Activated naive CD4-positive, alpha-beta T cell treated with anti-CD3 and anti-CD28 coated beads, Interleukin-2, amount 50 U/mL, for 72 hours (primary cell): ENCODE measurements around the gene RENBP. TPM values are rescaled to one million over a fixed set of nuclear protein-coding genes. Genes with fewer than 3 reads are reported as not detected.

Experiments used
- ATAC-seq, 2 donors: fragments of 150-1000 bp; cut with Tn5 transposase; 2 replicates each; pipeline ENCODE4 v1.10.0; 2021; ENCODE audit warnings: mild to moderate bottlenecking in 2 of 2, moderate library complexity in 2 of 2
- DNase-seq, 2 donors: peaks; one replicate each; pipeline ENCODE4 v3.0.0; 2021 to 2022; ENCODE audit warnings: low spot score in 2 of 2
- H3K27ac Mint-ChIP-seq, 2 donors: one replicate each; pipeline ENCODE4 v1.8.0; 2022; ENCODE audit warnings: mild to moderate bottlenecking in 2 of 2, mixed read lengths in 2 of 2
- H3K36me3 Mint-ChIP-seq, 2 donors: one replicate each; pipeline ENCODE4 v1.8.0; 2022; ENCODE audit warnings: mixed read lengths in 2 of 2
- H3K9me3 Mint-ChIP-seq, 2 donors: one replicate each; pipeline ENCODE4 v1.8.0; 2022; ENCODE audit warnings: mixed read lengths in 2 of 2
- total RNA-seq, 2 donors: library from RNA; stranded (reverse); gene quantifications; one replicate each; pipeline ENCODE4 v1.2.3, GENCODE V29; 2022

The RENBP gene
- total RNA-seq, 2 donors from 2014 or later = 14.8 to 16.1 TPM

DNA sequence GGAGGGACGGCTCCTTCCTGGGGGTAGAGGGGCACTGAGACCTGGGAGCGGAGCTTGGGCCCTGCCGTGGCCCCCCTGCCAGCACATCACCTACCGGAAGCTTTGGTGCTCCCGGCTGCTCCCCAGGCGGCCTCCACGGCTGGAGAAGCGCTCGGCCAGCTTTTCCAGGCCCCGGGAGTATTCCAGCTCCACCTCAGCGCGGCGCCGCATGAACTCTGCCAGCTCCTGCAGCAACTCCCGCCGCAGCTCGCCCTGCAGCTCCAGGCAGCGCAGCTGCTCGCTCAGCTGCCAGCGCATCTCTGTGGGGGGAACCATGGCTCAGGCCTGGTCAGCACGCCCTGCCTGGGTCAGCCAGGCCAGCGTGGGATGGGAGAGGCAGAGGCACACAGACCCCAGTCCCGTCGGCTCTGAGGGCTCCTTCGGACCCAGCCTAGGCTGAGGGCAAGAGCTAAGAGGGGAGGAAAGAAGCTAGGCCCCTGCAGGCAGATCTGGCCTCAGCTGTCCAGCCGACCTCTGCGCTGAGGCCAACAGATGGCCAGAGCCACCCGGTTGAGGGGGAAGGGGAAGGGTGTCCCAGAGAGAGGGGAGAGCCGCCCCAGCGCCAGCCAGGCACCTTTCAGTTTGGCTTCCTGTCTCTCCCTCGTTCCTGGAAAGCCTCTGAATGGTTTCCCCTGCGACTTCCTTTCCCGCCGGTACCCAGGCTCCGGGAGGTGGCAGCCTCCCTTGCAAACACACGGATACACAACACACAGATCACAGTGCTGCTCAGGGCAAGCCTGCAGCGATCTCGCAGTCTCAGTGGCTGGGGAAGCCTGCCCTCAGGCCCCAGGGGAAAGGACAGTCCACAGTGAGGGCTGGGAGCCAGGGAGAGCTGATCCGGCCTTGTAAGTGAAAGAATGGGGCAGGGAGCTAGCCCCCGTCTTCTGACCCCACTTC is 22.7 kb downstream of the RENBP start:
- ATAC-seq (no peak), DNase-seq (no peak)
- H3K36me3 Mint-ChIP-seq = peaks cover 15 to 17% of the 10 kb centered on the region in 2 donors
- H3K9me3 Mint-ChIP-seq = no peaks in the 10 kb centered on the region
- peak overlapping the region; percentile 44 to 94 for H3K27ac Mint-ChIP-seq

DNA sequence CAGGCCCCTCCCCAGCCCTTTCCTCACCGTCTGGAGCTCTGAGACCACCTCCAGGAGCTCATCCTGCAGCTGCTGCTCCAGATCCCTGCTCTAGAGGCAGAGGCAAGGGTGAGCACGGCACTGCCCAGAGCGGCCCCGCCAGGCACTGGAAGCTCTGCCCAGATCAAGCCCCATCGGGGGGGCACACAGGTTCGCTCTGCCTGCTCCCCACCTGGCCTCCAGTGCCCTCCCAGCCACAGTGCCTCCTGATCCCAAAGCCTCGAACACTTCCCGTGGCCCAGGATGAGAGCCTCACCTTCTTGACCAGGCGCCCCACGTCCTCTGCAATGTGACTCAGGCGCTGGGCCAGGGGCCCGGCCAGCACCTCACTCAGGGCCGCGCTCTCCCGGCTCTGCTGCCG is 23.4 kb downstream of the RENBP start:
- ATAC-seq (no peak), DNase-seq (no peak)
- Mint-ChIP-seq H3K36me3 (peaks cover 15 to 17% of the 10 kb centered on the region in 2 donors), H3K27ac (peak overlapping the region in 1 of 2 donors; percentile 74), H3K9me3 (no peaks in the 10 kb centered on the region)

- DNase-seq (no peak), ATAC-seq (no peak)
- H3K36me3 Mint-ChIP-seq = peaks cover 14% of the 10 kb centered on the region in 2 donors
- H3K27ac Mint-ChIP-seq = no peak overlapping the region
- no peaks in the 10 kb centered on the region for H3K9me3 Mint-ChIP-seq
Observed at GRCh38 chrX:153920546-153920945, 23.9 kb downstream of the RENBP start.

- Mint-ChIP-seq H3K9me3 (no peaks in the 10 kb centered on the region), H3K36me3 (peaks cover 2 to 8% of the 10 kb centered on the region in 2 donors), H3K27ac (no peak overlapping the region)
- ATAC-seq = no peak
- DNase-seq = no peak
Observed at GRCh38 chrX:153919281-153919680, 25.2 kb downstream of the RENBP start.

GRCh38 chrX:153917869-153918268 is 26.6 kb downstream of the RENBP start:
- Mint-ChIP-seq H3K36me3 (peaks cover 0 to 6% of the 10 kb centered on the region in 2 donors), H3K27ac (no peak overlapping the region), H3K9me3 (no peaks in the 10 kb centered on the region)
- no peak for DNase-seq
- no peak for ATAC-seq

DNA sequence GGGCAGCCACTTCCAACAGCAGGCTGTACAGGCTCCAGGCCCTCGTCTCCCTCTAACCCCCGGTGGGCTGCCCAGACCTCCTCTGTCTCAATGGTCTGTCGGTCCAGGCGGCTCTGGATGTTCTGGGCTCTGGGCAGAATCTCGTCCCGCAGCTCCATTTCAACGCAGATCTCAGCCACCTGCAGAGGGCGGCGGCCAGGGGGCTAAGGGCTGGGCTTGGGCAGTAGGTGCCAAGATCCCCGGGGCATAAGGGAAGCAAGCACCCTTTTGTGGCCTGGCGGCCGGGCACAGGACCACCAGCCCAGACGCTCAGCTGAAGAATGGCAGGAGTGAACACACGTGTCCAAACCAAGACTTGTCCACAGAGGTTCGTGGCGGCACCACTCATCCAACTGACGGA is 30.7 kb downstream of the RENBP start:
- Mint-ChIP-seq H3K9me3 (no peaks in the 10 kb centered on the region), H3K36me3 (peaks cover 0 to 6% of the 10 kb centered on the region in 2 donors), H3K27ac (no peak overlapping the region)
- no peak for DNase-seq
- no peak for ATAC-seq

DNA sequence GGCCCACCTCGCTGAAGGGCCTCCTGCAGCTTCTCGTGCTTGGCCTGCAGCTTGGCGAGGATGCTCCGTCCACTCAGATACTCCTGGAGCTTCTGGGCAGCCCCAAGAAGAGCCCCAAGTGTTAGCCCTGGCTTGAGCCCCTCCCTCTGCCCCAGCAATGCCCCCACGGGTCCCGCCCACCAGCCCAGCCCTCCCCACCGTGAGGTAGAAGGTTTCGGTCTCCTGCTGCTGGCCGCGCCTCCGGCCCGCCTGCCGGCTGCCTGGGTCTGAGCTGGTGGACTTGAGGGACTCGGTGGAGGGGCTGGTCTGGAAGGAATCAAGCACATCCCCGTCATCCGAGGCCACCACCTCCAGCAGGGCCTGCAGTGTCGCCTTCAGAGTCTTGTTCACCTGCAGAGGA is 31.2 kb downstream of the RENBP start:
- no peak for DNase-seq
- no peak for ATAC-seq
- no peaks in the 10 kb centered on the region for H3K9me3 Mint-ChIP-seq
- H3K36me3 Mint-ChIP-seq = peaks cover 0 to 6% of the 10 kb centered on the region in 2 donors
- H3K27ac Mint-ChIP-seq = no peak overlapping the region

GRCh38 chrX:153911798-153912197 is 32.6 kb downstream of the RENBP start:
- DNase-seq (no peak), ATAC-seq (no peak)
- Mint-ChIP-seq H3K36me3 (no peaks in the 10 kb centered on the region), H3K9me3 (no peaks in the 10 kb centered on the region), H3K27ac (peak overlapping the region; percentile 30 to 66)

DNA sequence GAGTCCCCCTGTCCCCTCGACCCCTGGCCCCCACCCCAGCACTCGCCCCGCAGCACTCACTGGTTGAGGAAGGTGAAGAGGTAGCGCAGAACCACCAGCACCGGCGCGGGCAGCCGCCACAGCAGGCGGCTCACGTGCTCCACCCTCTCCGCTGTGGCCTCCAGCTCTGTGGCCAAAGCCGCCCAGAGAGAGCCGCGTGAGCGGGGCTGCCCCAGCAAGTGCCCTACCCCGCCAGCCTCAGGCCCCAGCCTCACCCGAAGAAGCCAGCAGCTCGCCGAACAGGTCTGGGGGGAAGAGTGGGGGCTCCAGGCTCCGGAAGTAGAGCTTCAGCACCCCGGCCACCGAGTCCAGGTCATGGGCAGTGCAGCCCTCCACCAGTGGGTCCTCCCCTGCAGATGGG is 34.0 kb downstream of the RENBP start:
- DNase-seq = no peak
- Mint-ChIP-seq H3K9me3 (no peaks in the 10 kb centered on the region), H3K36me3 (no peaks in the 10 kb centered on the region), H3K27ac (no peak overlapping the region)
- no peak for ATAC-seq

GRCh38 chrX:153909980-153910360 is 34.5 kb downstream of the RENBP start:
- no peak overlapping the region for H3K27ac Mint-ChIP-seq
- DNase-seq (no peak), ATAC-seq (no peak)
- no peaks in the 10 kb centered on the region for H3K36me3 Mint-ChIP-seq
- H3K9me3 Mint-ChIP-seq = no peaks in the 10 kb centered on the region

DNA sequence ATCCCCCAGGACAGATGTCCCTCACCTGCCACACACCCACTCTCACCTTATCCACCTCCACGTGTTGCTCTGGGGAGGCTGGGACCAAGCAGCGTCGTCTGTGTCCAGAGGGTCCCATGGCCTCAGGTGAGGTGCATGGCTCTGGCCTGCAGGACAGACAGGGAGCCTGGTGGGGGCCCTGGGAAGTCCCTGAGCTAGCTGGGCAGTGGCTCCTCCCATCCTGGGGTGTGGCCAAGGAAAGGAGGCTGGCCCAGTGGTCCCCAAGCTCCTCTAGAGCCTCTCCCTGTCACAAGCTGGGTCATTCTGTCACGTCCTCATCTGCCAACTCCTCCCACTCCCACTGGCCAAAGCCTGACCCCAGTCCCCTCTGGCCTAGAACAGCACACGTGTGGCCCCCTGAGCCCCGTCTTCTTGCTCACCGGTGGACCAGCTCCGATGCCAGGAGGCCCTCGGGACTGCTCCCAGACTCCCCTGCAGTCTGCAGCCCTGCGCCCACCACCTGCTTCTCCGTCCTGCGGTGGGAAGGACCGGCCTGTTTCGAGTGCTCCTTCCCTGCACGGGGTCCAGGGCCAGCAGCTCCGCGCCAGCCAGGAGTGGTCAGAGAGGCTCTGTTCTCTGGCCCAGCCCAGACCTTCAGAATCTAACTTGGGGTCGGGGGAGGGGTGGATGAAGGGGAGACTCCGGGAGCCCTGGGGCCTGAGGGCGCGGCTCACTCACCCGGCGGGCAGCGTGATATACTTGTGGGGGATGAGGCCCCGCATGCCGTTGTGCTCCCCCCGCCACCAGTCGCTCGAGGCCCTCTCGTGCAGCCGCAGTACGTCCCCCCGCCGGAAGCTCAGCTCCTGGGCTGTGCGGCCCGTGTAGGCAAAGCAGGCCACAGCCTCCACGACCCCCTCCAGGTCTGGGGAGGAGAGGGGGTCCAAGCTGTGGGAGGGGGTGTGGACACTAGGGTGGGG is 35.1 kb downstream of the RENBP start:
- no peak for DNase-seq
- Mint-ChIP-seq H3K9me3 (no peaks in the 10 kb centered on the region), H3K27ac (no peak overlapping the region), H3K36me3 (no peaks in the 10 kb centered on the region)
- ATAC-seq = peak in 1 of 2 donors; percentile 35

DNA sequence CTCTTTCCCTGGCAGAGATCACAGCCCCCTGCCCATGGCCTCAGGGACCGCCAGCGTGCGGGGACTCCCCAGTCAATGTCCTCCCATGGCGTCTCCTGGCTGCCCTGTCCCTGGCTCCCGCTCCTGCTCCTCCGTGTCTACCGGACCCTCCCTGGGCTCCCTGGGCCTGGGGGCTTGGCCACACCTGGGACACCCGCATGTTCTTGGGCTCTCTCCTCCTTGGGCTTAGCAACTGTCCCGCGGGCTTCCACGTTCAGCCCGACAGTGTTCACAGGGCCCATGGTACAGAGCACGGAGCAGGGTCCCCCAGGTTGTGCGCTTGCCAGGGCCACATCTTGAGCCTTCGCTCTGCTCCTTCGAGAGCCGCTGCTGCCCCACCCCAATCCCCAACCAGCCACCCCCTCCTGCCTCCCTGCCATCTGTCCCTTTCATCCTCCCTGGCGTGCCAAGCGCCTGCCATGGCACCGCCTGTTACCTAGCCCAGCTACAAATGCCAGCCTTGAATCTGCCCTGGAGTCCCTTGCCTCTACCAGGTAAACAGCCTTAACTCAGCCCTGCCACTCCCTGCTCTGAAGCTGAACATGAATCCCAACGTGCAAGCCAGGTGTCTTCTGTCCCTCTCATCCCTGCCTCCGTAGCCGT is 36.1 kb downstream of the RENBP start:
- ATAC-seq (no peak), DNase-seq (no peak)
- H3K36me3 Mint-ChIP-seq = no peaks in the 10 kb centered on the region
- no peaks in the 10 kb centered on the region for H3K9me3 Mint-ChIP-seq
- H3K27ac Mint-ChIP-seq = no peak overlapping the region

DNA sequence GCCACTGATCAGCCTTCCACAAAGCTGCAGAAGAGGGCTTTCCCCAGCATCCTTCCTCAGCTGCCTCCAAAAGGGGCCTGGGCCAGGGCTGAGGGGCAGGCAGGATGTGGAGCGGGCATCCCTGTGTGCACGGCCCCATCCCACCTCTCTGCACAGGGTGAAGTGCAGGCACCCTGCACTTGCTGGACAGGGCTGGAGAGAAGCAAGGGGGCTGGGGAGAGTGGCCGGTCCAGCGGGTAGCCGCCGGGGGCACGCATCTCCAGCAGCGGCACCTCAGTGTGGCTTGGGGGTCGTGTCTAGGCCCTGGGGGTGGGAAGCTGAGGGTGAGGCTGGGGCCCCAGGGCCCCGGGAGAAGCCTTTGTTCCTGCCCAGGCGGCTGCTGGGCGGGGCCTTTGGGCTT is 37.0 kb downstream of the RENBP start:
- no peak for DNase-seq
- H3K27ac Mint-ChIP-seq = no peak overlapping the region
- no peaks in the 10 kb centered on the region for H3K36me3 Mint-ChIP-seq
- H3K9me3 Mint-ChIP-seq = no peaks in the 10 kb centered on the region
- ATAC-seq = no peak

GRCh38 chrX:153906126-153906917 is 38.1 kb downstream of the RENBP start:
- H3K36me3 Mint-ChIP-seq = no peaks in the 10 kb centered on the region
- H3K9me3 Mint-ChIP-seq = no peaks in the 10 kb centered on the region
- ATAC-seq = peak in 1 of 2 donors; percentile 41
- DNase-seq = no peak
- H3K27ac Mint-ChIP-seq = peak overlapping the region in 1 of 2 donors; percentile 65

DNA sequence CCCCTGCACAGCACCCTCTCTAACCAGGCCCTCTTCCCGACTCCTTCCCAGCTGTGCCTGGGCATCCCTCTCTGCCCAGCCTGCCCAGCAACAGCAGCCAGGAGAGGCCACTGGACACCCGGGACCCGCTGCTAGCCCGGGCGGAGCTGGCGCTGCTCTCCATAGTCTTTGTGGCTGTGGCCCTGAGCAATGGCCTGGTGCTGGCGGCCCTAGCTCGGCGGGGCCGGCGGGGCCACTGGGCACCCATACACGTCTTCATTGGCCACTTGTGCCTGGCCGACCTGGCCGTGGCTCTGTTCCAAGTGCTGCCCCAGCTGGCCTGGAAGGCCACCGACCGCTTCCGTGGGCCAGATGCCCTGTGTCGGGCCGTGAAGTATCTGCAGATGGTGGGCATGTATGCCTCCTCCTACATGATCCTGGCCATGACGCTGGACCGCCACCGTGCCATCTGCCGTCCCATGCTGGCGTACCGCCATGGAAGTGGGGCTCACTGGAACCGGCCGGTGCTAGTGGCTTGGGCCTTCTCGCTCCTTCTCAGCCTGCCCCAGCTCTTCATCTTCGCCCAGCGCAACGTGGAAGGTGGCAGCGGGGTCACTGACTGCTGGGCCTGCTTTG is 38.9 kb downstream of the RENBP start:
- DNase-seq (no peak), ATAC-seq (no peak)
- H3K9me3 Mint-ChIP-seq = no peaks in the 10 kb centered on the region
- H3K27ac Mint-ChIP-seq = peak overlapping the region in 1 of 2 donors; percentile 65
- H3K36me3 Mint-ChIP-seq = no peaks in the 10 kb centered on the region
